Measurements from ENCODE around the gene MED26.

DNA sequence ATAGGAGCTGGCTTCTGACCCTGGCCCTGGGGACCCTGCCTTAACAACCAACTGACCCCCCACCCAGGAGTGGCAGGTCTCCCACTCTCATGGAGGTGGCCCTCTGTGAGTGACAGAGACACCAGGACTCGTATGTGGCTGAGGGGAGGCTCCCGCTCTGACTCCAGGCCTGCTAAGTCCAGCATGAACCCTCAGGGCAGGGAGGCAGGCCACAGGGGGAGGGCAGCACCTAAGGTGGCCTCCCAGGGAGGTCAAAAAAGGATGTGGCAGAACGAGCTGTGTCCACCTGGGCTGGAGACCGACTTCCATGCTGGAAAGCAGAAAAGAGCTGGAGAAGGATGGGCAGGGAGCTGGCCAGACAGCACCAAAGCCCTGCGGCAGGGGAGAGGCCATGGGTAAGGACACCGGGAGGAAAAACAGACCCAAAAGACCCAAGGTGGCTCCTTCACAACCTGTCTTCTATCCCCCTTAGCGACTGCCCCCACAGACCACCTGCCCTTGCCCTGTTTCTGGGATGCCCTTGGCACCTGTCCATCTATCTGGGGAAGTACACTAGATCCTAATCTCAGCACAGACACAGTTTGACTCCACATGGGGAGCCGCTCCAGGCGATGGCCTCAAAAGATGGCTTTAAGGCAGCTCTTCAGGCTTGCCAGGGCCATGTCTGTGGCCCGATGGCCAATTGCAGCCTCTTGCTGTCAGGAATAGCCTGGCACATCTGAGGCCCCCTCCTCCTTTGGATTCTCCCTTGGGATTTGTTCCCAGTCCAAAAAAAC, 45.3 kb downstream of the MED26 start:
- TF ChIP-seq, protein P1, sequence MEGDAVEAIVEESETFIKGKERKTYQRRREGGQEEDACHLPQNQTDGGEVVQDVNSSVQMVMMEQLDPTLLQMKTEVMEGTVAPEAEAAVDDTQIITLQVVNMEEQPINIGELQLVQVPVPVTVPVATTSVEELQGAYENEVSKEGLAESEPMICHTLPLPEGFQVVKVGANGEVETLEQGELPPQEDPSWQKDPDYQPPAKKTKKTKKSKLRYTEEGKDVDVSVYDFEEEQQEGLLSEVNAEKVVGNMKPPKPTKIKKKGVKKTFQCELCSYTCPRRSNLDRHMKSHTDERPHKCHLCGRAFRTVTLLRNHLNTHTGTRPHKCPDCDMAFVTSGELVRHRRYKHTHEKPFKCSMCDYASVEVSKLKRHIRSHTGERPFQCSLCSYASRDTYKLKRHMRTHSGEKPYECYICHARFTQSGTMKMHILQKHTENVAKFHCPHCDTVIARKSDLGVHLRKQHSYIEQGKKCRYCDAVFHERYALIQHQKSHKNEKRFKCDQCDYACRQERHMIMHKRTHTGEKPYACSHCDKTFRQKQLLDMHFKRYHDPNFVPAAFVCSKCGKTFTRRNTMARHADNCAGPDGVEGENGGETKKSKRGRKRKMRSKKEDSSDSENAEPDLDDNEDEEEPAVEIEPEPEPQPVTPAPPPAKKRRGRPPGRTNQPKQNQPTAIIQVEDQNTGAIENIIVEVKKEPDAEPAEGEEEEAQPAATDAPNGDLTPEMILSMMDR (IDR thresholded peaks at IDR 0.05; ENCODE audit: insufficient read depth, low read depth, low read length) = no peak
- no peak for TF ChIP-seq EZH2 (IDR thresholded peaks at IDR 0.05; ENCODE audit: insufficient read depth, low read length)
